Stimulated activated CD4-positive, alpha-beta T cell treated with anti-CD3 and anti-CD28 coated beads, Interleukin-1b, Interleukin-23, amount 100 ng/mL, for 1 hour (primary cell): Measurements from ENCODE around the gene HIP1R.

Source experiments
- DNase-seq, 2 donors: peaks; one replicate each; pipeline ENCODE4 v3.0.0-alpha.2; 2020; ENCODE audit warnings: low read depth in 2 of 2

The HIP1R gene

DNA sequence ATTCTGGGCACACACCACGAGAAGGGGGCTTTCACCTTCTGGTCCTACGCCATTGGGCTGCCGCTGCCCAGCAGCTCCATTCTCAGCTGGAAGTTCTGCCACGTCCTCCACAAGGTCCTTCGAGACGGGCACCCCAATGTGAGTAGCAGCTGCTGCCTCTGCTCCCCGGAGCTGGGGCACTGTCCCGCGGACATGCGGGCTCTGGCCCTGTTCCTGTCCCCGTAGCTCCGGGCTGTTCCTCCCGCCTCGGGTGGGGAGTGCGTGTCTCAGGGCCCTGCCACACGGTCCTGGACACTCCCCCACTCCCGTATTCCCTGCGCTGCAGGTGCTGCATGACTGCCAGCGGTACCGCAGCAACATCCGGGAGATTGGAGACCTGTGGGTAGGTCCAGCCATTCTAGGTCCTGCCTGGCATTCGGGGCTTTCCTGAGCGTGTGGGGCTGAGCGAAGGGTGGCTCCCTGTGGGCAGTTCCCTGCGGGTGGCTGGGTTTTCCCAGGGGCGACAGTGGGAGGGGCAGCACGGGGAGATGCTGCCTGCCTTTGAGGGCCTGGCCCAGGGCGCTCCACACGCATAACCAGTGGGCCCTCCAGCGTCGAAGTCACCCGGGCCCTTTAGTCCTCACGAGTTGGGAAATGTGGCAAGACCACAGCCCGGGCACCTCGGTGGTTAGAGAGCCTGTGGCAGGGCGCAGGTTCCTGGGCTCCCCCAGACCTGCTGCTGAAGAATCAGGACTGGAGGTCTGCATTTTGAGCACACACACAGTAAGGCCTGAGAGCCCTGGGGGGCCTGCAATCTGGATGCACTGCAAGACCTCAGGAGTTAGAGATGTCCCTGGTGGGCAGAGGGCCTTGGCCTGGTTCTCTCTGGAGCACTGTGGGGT lies 13.5 kb downstream of the HIP1R start:
- no peak for DNase-seq

DNA sequence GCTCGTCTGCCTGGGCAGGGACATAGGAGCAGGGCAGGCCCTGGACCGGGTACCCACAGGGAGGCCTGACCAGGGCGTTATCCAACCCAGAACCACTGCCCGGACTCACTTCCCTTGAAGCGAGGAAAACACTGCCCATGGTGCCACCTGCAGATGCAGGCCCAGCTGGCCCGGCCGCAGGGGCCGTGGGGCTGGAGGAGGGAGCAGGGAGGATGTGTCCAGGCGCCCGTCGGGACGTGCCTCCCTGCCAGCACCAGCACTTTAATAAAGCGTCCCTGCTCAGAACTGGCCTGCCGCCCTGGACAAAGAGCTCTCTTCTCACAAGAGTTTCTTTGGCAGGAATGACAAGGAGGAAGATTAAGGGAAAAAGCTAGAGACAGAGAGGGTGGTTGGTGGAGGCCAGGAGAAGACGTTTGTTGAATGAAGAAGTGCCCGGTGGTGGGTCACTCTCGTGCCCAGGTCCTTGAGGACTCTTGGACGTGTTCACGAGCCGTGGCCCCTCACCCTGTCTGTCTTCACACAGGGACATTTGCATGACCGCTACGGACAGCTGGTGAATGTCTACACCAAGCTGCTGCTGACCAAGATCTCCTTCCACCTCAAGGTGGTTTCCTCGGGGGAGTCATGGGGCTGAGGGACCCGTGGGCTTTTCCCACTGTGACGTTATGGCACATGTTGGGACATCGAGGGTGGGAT lies 14.2 kb downstream of the HIP1R start:
- DNase-seq, result no peak

- DNase-seq, result no peak
Measured at GRCh38 chr12:122850048-122850445, 14.8 kb downstream of the HIP1R start.

DNA sequence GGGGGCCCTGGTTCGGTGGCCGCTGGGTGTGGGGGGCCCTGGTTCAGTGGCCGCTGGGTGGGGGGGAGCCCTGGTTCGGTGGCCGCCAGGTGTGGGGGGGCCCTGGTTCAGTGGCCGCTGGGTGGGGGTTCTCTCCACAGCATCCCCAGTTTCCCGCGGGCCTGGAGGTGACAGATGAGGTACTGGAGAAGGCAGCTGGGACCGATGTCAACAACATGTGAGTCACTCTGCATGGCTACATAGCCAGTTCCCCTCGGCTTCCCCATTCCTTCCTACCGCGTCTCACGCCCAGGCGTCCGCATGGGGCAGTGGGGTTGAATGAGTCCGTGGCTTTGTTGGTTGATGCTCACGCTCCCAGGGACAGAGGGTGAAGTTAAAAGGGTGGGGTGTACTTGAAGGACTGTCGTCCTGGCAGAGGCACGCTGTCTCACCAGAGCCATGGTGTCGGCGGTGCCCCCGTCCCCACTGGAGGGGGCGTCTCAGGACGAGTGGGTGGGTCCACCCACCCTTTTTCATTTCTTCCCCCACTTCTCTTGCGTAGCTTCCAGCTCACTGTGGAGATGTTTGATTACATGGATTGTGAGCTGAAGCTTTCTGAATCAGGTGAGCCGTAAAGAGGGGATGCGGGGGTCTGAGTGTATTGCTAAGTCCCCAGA lies 15.6 kb downstream of the HIP1R start:
- no peak for DNase-seq

DNA sequence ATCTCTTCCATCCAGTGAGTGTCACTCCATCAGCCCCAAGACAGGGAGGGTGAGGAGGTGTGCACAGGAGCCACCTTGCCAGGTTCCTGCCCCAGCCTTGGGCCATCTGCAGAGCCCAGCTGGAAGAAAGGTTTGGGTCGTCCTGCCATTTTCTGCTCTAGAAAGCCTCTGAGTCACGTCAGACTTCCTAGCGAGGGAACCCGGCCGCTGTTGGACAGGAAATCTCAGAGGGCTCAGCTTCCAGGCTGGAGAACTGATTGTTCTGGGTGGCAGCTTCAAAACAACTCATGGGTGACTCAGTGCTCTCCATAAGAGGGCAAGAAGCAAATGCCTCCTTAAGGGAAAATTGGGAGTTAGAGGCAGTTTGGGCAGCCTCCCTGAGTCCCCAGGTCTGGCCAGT lies 16.6 kb downstream of the HIP1R start:
- DNase-seq, result no peak

DNA sequence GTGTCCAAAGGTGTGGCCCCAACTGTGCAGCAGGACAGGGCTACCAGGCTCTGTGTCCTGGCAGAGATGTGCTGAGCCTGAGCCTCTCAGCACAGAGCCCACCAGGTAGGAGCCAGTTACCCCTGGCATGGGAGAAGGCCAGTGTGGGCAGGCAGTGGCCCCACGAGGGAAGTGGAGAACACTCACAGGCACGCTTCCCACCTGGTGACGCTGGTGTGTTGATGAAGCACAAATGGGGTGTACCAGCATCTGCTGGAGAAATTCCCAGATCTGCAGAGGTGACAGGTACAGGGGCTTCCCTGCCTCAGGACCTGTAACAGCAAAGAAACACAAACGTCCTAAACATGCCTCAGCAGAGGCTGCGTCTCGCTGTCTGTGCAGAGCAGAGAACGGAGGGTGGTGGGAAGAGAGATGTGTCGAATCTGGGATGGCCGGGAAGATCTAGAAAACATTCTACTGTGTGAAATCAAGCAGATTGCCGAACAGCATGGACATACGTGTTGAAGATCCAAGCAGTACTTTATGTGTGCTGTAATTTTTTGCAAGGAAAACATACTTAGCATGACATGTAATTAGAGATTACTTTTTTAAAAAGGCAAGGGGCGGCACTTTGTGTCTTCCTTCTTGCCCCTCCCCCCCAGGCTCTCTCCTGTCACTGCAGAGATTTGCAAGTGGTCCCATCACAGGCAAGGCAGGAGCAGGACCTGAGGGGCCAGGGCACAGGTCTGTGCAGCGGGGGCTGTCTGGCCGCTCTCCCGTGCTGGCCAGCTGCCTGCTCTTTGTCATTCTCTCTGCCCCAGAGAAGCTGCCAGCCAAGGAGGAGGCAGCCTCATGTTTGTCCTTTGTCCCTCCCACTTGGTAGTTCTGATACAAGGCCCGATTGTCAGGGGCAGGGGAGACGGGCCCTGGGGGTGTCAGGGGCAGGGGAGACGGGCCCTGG lies 17.3 kb downstream of the HIP1R start:
- DNase-seq, result no peak

DNA sequence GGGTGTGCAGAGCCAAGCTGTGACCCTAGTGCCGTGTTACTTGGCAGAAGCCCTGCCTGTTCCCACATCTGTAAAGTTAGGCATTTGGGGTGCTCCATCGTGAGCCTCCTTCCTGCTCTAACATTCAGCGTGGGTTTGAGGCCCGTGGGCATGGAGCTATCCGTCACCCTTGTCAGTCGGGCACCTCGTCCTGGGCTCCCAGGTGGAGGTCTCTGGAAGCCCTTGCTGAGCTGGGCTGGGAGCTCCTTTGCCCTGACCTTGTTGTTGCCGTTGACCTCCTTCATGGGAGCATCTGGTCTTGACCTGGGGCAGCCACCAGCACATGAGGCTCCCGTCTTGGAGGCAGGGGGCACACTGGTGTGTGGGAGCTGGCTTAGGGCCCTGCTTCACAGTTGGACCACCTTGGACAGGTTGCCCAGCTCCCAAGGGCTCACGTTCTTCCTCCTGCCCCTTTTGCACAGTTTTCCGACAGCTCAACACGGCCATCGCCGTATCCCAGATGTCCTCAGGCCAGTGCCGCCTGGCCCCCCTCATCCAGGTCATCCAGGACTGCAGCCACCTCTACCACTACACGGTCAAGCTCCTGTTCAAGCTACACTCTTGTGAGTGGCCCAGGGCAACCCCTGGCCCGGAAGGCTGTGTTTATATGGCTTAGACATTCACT lies 18.5 kb downstream of the HIP1R start:
- DNase-seq, result no peak

GRCh38 chr12:122854554-122854953 lies 19.3 kb downstream of the HIP1R start:
- no peak for DNase-seq

DNA sequence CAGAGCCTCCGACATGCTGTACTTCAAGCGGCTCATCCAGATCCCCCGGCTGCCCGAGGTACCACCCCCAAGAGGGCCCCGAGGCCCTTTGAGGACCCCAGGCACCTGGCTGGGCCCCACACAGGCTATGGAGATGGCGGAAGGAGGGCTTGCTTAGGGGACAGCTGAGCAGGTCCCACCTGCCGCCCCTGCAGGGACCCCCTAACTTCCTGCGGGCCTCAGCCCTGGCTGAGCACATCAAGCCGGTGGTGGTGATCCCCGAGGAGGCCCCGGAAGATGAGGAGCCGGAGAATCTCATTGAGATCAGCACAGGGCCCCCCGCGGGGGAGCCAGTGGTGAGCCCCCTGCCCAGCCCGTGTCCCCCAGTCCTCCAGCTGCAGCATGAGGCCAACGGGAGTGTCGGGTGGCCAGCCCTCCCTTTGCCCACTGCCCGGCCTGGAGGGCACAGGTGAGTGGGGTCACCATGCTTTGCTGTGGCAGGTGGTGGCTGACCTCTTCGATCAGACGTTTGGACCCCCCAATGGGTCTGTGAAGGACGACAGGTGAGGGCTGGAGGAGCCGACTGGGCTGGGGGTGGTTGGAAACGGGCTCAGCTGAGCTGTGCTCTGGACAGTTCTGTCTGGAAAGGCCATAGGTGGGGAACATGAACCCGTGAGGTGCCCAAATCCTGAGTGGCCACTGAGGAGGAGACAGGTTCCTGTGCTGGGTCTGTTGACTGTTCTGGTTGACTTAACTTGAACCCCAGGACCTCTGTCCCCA lies 20.0 kb downstream of the HIP1R start:
- no peak for DNase-seq

DNA sequence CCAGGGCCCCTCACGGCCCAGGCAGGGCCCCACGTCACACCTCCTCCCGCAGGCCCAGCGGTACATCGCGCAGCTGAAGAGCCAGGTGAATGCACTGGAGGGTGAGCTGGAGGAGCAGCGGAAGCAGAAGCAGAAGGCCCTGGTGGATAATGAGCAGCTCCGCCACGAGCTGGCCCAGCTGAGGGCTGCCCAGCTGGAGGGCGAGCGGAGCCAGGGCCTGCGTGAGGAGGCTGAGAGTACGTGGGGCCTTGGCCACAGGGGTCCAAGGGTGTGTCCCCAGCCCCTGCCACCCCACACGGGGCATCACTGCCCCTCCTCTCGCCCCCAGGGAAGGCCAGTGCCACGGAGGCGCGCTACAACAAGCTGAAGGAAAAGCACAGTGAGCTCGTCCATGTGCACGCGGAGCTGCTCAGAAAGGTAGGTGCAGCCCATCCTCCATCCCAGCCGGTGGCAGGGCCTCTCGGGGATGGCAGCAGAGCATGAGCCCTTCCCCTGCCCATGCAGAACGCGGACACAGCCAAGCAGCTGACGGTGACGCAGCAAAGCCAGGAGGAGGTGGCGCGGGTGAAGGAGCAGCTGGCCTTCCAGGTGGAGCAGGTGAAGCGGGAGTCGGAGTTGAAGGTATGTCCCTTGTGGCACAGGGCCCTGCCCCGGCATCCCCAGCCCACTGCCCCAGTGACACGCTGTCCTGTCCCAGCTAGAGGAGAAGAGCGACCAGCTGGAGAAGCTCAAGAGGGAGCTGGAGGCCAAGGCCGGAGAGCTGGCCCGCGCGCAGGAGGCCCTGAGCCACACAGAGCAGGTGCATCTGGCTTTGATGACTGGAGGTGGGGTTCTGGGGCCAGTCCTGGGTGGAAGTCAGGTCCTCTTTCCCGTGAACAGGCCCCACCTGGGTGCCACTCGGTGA lies 20.9 kb downstream of the HIP1R start:
- DNase-seq, result no peak

DNA sequence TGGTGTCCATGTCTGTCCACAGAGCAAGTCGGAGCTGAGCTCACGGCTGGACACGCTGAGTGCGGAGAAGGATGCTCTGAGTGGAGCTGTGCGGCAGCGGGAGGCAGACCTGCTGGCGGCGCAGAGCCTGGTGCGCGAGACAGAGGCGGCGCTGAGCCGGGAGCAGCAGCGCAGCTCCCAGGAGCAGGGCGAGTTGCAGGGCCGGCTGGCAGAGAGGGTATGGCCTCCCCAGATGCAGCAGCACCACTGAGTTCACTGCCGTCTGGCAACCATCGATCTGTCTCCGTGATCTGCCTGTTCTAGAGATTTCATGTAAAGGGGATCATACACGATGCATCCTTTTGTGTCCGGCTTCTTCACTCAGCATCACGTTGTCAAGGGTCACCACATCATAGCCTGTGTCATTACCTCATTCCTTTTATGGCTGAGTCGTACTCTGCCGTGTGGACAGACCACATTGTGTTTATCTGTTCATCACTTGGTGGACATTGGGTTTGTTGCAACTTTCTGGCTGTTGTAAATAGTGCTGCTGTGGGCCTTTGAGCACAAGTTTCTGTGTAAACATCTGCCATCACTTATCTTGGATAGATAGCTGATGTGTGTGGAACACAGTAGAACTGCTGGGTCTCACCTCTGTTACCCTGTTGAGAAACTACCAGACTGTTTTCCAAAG lies 21.9 kb downstream of the HIP1R start:
- no peak for DNase-seq

GRCh38 chr12:122858171-122858570 lies 22.9 kb downstream of the HIP1R start:
- DNase-seq, result no peak

GRCh38 chr12:122858591-122859302 lies 23.5 kb downstream of the HIP1R start:
- DNase-seq, result no peak

GRCh38 chr12:122859303-122860039 lies 24.2 kb downstream of the HIP1R start:
- DNase-seq, result no peak

DNA sequence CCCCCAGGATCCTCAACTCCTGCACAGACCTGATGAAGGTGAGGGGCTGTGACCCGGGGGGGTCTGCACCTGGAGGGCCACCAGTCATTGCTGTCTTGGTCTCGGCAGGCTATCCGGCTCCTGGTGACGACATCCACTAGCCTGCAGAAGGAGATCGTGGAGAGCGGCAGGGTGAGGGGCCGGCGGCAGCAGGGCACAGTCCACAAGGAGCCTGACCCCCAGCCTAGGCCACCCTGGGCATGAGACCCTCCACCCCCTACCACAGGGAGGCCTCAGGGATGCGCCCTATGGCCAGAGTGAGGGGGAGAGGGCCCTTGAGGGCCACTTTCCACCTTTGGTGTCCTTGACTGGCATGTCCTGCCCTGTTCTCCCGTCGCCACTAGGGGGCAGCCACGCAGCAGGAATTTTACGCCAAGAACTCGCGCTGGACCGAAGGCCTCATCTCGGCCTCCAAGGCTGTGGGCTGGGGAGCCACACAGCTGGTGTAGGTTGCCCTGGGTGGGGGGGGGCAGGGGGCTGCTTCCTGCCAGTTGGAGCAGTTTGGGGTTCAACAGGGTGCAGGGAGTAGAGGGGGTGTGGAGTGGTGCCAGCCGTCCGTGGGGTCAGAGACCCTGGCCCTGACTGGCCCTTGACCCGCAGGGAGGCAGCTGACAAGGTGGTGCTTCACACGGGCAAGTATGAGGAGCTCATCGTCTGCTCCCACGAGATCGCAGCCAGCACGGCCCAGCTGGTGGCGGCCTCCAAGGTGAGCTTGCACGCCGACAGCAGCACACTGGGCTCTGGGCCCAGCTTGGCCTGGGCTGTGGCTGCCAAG lies 25.0 kb downstream of the HIP1R start:
- DNase-seq, result peak; percentile 61 to 72

- DNase-seq, result no peak
Measured at GRCh38 chr12:122860854-122861586, 25.8 kb downstream of the HIP1R start.
